Vagina (tissue), 2 donors: ENCODE measurements around the gene TNFRSF19. TPM values are rescaled to one million over a fixed set of nuclear protein-coding genes. Genes with fewer than 3 reads are reported as not detected.

Experiments
- DNase-seq, 2 donors: peaks; one replicate each; pipeline ENCODE4 v3.0.0-alpha.2; 2017; ENCODE audit errors: extremely low spot score in 2 of 2
- H3K27ac ChIP-seq: fragments of 200-600 bp; sonication (generic); one replicate; pipeline ENCODE4 v1.5.1; 2019
- H3K27me3 ChIP-seq: fragments of 200-600 bp; sonication (generic); one replicate; pipeline ENCODE4 v1.5.1; 2019
- H3K36me3 ChIP-seq, 2 donors: fragments of 200-600 bp; sonication (generic); one replicate each; pipeline ENCODE4 v1.5.1; 2017 to 2019
- H3K4me1 ChIP-seq: fragments of 200-600 bp; sonication (generic); one replicate; pipeline ENCODE4 v1.5.1; 2019
- H3K4me3 ChIP-seq, 2 donors: fragments of 200-600 bp; sonication (generic); 1 replicate in 1 of 2; 2 replicates in 1 of 2; pipeline ENCODE4 v1.5.1; 2016 to 2019
- H3K9me3 ChIP-seq: fragments of 200-600 bp; sonication (generic); one replicate; pipeline ENCODE4 v1.5.1; 2019
- POLR2A ChIP-seq, 2 donors: fragments of 450-650 bp; IDR thresholded peaks; one replicate each; pipeline ENCODE4 v1.6.1; 2017; ENCODE audit warnings: antibody characterized with exemption in 2 of 2, mild to moderate bottlenecking in 2 of 2, moderate library complexity in 2 of 2
- POLR2AphosphoS5 ChIP-seq, 2 donors: sonication (generic); formaldehyde crosslinking; IDR thresholded peaks; one replicate each; pipeline ENCODE4 v1.9.0; 2017; ENCODE audit warnings: antibody characterized with exemption in 2 of 2, mild to moderate bottlenecking in 2 of 2, low read depth in 1 of 2; ENCODE audit not compliant: insufficient read depth in 1 of 2
- intact Hi-C: fragments of 100-400 bp; cut with DNase I; formaldehyde crosslinking; loops from one replicate; pipeline ENCODE4 v1.15.1; 2023
- total RNA-seq: library from RNA; depleted of rRNA; stranded (reverse); fragments of >200 nt; gene quantifications from one replicate; pipeline ENCODE4 v1.2.3, GENCODE V29; 2016
- TF ChIP-seq, protein P1 (sequence below), 3 experiments: fragments of 450-650 bp in 2 of 3; fragments of 200-600 bp in 1 of 3; sonication (generic) in 1 of 3; IDR thresholded peaks; one replicate each; pipeline ENCODE4 v1.5.1; 2017 to 2019; ENCODE audit warnings: antibody characterized with exemption in 3 of 3, mild to moderate bottlenecking in 2 of 3, moderate library complexity in 2 of 3

TNFRSF19 gene
- total RNA-seq, 1 donor from 2014 or later, result 10.3 TPM

DNA sequence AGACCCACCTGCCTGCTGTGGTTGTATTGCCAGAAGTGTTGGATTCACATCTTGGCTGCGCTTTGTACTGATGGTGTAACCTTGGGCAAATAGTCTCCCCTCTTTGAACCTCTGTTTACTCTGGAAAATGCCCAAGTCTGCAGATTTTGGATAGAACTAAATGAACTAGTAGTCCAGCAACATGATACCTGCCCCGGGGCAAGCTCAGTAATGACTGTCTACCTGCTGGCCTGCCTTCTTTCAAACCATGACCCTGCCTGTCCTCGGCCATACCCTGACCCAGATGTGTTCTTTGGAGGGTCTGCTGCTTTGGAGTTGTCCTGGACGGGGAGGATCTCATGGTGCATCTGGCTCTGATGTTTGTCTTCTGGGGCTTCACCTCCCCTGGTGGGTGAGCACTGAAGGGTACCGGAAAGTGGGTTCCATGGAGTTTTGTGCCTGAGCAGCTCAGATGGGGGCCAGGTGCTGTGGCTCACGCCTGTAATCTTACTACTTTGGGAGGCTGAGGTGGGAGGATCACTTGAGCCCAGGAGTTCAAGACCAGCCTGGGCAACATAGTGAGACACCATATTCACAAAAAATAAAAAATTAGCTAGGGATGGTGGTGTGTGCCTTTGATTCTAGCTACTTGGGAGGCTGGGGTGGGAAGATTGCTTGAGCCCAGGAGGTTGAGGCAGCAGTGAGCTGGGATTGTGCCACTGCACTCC, 59.5 kb downstream of the TNFRSF19 start:
- intact Hi-C loops, result loop anchor here (2.0 kb wide), 1 partner anchor 19 kb away; no protein-coding TSS in a partner anchor
- no peaks in the 10 kb centered on the region for H3K4me1 ChIP-seq
- no peak for DNase-seq
- peaks cover 0 to 10% of the 10 kb centered on the region in 2 donors for H3K36me3 ChIP-seq
- TF ChIP-seq POLR2A (IDR thresholded peaks at IDR 0.05) (no peak), POLR2AphosphoS5 (IDR thresholded peaks at IDR 0.05; ENCODE audit: insufficient read depth in 1 of 2, low read depth in 1 of 2) (no peak)
- TF ChIP-seq, protein P1, sequence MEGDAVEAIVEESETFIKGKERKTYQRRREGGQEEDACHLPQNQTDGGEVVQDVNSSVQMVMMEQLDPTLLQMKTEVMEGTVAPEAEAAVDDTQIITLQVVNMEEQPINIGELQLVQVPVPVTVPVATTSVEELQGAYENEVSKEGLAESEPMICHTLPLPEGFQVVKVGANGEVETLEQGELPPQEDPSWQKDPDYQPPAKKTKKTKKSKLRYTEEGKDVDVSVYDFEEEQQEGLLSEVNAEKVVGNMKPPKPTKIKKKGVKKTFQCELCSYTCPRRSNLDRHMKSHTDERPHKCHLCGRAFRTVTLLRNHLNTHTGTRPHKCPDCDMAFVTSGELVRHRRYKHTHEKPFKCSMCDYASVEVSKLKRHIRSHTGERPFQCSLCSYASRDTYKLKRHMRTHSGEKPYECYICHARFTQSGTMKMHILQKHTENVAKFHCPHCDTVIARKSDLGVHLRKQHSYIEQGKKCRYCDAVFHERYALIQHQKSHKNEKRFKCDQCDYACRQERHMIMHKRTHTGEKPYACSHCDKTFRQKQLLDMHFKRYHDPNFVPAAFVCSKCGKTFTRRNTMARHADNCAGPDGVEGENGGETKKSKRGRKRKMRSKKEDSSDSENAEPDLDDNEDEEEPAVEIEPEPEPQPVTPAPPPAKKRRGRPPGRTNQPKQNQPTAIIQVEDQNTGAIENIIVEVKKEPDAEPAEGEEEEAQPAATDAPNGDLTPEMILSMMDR (IDR thresholded peaks at IDR 0.05), result no peak
- H3K27ac ChIP-seq, result no peak overlapping the region
- H3K4me3 ChIP-seq, result no peak overlapping the region
- no peaks in the 10 kb centered on the region for H3K27me3 ChIP-seq
- H3K9me3 ChIP-seq, result no peaks in the 10 kb centered on the region

DNA sequence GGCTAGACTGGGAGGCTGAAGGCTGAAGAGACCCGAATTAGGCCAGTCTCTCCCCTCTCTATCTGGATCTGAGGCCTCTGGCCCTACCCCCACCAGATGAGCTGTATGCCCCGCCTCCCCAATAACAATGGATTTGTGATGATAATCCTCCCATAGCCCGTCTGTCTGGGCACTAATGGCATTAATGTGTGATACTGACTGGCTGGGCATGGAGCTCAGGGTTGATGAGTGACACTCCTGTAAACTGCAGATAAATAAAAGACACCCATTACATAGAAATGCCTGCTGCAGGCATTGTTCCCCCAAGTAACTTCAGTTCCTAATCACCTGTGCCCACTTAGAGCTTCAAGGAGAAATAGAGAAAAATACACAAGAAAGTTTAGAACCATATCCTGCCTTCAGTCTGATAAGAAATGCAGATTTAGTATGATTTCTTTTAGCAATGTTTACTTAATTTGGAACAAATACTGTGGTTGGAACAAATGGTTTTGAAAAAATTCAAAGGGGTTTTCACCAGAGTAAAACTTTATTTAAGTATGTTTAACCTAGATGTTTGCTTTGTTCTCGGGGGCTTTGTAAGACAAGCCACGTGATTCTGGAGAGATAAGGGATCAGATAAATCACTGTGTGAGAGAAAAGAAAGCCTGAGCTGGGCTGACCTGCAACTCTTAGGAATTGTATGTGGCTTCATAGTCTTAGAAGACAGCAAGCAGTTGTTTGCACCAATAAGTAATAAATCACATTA, 60.3 kb downstream of the TNFRSF19 start:
- DNase-seq, result no peak
- intact Hi-C loops, result loop anchor here (2.0 kb wide), 1 partner anchor 20 kb away; no protein-coding TSS in a partner anchor

DNA sequence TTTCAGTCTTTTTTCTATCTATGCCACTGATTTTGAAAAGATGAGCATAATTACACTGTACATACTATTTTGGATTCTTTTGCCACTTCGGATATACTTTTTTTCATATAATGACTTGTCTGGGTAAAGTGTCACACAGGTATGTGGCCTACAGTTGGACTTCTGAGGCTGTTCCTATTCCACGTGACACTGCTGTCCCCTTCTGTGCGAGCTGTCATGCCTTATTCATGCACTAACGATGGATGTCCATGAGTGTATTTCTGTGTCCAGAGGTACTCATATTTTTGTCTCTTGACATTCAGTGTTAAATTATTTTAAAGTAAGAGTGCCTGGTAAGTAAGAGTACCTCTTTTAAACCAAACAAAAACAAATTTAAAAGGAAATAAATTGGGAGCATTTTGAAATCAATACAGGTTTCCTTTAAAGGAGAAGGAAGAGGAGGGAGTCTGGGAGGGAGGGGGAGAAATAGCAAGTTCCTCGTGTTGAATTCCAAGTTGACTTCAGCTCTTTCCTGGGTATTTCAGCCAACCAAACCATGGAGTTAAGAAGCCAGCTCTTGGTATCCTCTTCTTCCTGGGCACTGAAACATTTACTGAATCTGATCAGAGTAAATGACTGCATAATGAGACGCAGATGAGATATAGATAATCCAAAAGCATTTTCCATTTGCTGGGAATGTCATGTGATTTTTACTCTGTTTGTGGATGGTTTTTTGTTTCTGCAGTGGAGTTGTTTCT, 61.3 kb downstream of the TNFRSF19 start:
- intact Hi-C loops, result loop anchor here (2.0 kb wide), 1 partner anchor 21 kb away; no protein-coding TSS in a partner anchor
- DNase-seq, result no peak
- Histone ChIP-seq H3K4me3 (no peak overlapping the region), H3K36me3 (peaks cover 0 to 10% of the 10 kb centered on the region in 2 donors), H3K4me1 (no peaks in the 10 kb centered on the region), H3K27me3 (no peaks in the 10 kb centered on the region), H3K27ac (no peak overlapping the region), H3K9me3 (no peaks in the 10 kb centered on the region)
- TF ChIP-seq POLR2A (IDR thresholded peaks at IDR 0.05) (no peak), POLR2AphosphoS5 (IDR thresholded peaks at IDR 0.05; ENCODE audit: insufficient read depth in 1 of 2, low read depth in 1 of 2) (no peak)
- TF ChIP-seq, protein P1 (IDR thresholded peaks at IDR 0.05), result no peak

More for the DNA sequence above, 60.3 kb downstream of the TNFRSF19 start:
- Histone ChIP-seq H3K36me3 (peaks cover 0 to 10% of the 10 kb centered on the region in 2 donors), H3K4me3 (no peak overlapping the region), H3K27me3 (no peaks in the 10 kb centered on the region), H3K4me1 (no peaks in the 10 kb centered on the region), H3K9me3 (no peaks in the 10 kb centered on the region), H3K27ac (no peak overlapping the region)
- TF ChIP-seq POLR2A (IDR thresholded peaks at IDR 0.05) (no peak), POLR2AphosphoS5 (IDR thresholded peaks at IDR 0.05; ENCODE audit: insufficient read depth in 1 of 2, low read depth in 1 of 2) (no peak)
- TF ChIP-seq, protein P1 (IDR thresholded peaks at IDR 0.05), result no peak

DNA sequence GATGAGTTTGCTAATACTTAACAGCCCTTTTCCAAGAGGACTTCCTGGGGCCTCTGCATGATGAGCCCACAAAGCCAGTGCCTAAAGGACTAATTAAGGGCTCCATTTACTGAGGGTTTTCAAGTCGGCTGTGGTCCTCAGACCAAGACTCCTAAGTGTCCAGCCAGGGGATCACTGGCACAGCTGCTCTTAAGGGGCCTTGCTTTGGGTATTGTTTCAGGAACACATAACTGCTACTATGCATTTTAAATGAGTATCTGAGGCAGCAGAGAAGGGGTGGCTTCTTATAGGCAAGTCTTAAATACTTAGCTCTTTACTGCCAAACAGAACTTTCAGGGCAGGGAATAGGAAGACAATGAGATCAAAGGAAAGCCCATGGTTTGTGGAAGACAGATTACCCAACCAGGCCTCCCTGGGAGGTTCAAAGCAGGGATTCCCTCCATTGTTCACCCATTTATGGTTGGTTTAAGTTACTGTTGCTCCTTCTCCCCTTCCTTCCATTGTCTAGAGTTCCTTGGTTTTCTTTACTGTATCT, 61.9 kb downstream of the TNFRSF19 start:
- Histone ChIP-seq H3K4me3 (no peak overlapping the region), H3K4me1 (no peaks in the 10 kb centered on the region), H3K36me3 (peaks cover 0 to 4% of the 10 kb centered on the region in 2 donors), H3K27me3 (no peaks in the 10 kb centered on the region), H3K27ac (no peak overlapping the region), H3K9me3 (no peaks in the 10 kb centered on the region)
- intact Hi-C loops, result no loop called here
- no peak for DNase-seq
- no peak for TF ChIP-seq POLR2A (IDR thresholded peaks at IDR 0.05)
- no peak for TF ChIP-seq POLR2AphosphoS5 (IDR thresholded peaks at IDR 0.05; ENCODE audit: insufficient read depth in 1 of 2, low read depth in 1 of 2)
- TF ChIP-seq, protein P1 (IDR thresholded peaks at IDR 0.05), result no peak
